Germinal center (tissue), 1 donor: ENCODE data around the gene GRWD1.

Source experiments
- DNase-seq: peaks from one replicate; pipeline ENCODE4 v3.0.0; 2012; ENCODE audit warnings: mixed read lengths, low spot score

Gene GRWD1

DNA sequence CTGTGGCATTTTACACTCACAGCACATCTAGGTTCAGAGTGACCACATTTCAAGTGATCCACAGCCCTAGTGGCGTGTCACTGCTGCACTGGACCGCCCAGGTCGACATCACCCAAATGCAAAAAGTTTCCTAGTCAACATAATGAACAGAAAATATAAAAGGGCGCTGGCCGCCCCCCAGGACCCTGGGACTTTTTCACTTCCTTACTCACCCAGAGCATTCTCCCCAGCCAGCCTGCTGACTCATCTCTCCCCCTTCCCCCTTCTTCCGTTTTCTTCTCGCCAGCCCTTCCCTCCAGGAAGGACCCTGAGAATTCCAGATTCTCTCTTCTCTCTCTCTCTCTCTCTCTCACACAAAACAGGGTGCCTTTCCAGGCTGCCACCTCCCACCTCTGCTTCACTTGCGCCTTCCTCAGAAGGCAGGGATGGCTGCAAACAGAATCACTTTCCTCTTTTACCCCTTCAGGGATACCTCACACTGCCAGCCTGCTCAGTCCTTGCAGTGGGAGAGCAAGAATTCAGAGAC is 21.0 kb upstream of the GRWD1 start:
- no peak for DNase-seq

DNA sequence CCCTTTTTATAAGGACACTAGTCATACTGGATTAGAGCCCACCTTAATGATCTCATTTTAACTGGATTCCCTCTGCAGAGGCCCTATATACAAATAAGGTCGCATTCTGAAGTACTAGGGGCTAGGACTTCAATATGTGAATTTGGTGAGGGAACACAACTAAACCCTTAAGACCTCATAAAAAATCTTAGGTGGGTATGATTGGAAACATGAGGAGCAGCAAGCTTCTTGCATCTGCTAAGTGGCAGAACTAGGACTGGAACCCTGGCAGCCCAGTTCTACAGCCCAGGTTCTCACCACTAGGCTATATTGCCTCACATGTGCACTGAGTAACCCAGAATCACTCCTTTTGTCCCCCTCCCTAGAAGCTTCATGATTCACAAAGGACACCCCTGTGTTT is 17.1 kb upstream of the GRWD1 start:
- no peak for DNase-seq

DNA sequence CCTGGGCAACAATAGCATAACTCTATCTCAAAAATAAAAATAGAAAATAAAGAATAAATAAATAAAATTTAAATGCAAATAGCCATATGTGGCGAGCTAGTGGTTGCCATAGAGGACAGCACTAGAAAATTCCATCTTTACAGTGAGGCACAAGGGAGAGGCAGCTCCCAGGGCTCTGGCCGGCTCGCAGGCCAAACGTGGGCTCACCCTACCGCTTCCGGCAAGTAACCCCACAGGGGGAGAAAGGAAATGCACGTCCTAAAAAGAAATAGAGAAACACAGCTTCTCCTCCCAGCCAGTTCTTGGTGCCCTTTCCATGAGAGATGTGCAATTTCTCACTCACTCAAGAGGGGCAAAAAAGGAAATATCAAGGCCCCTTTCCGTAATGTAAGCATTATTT is 12.4 kb upstream of the GRWD1 start:
- DNase-seq = no peak

DNA sequence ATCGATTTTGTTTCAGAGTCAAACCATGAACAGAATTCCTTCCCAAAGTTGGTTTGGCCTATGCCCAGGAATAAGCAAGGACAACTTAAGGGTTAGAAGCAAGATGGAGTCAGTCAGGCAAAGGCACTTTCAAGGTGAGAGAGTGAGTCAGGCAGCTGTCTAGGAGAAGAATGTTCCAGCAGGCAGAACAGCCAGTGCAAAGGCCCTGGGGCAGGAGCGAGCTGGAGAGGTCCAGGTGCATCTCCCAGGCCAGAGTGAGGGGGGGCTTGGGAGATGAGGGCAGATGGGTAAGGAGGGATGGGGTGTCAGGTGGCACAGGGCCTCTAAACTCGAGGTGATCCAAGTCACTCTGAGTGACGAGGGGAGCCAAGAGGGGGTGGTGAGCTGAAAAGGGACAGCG is 9.2 kb upstream of the GRWD1 start:
- DNase-seq = no peak

DNA sequence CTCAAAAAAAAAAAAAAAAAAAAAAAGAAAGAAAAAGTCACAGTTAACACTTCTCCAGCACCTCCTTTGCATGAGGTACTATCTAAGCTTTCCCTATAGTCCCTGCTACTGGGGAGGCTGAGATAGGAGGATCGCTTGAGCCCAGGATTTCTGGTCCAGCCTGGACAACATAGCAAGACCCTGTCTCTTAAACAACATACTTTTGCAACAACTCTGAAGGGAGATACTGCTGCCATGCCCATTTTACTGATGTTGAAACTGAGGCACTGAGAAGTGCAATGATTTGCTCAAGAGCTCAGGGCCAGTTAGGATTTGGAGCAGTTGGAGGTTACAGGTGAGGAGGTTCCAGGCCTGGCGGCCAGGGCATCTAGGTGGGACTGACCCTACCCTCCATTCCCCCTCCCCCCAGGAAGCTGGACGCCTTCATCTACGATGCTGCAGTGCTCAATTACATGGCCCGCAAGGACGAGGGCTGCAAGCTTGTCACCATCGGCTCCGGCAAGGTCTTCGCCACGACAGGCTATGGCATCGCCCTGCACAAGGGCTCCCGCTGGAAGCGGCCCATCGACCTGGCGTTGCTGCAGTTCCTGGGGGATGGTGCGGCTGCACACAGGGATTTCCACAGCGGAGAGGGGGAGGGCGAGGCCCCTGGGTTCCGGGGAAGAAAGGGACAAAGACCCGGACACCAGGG is 4.3 kb upstream of the GRWD1 start:
- no peak for DNase-seq

DNA sequence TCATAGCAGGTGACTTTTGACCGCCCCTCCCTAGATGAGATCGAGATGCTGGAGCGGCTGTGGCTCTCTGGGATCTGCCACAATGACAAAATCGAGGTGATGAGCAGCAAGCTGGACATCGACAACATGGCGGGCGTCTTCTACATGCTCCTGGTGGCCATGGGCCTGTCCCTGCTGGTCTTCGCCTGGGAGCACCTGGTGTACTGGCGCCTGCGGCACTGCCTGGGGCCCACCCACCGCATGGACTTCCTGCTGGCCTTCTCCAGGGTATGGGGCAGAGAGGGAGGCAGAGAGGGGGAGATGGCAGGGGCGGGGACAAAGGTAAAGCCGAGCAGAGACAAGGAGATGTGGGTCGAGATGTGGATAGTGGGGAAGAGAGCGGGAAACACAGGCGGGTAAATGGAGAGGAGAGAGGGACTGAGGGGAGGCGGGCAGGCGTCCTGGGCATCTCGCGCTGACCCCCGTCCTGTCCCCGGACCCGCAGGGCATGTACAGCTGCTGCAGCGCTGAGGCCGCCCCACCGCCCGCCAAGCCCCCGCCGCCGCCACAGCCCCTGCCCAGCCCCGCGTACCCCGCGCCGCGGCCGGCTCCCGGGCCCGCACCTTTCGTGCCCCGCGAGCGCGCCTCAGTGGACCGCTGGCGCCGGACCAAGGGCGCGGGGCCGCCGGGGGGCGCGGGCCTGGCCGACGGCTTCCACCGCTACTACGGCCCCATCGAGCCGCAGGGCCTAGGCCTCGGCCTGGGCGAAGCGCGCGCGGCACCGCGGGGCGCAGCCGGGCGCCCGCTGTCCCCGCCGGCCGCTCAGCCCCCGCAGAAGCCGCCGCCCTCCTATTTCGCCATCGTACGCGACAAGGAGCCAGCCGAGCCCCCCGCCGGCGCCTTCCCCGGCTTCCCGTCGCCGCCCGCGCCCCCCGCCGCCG is 3.4 kb upstream of the GRWD1 start:
- no peak for DNase-seq

DNA sequence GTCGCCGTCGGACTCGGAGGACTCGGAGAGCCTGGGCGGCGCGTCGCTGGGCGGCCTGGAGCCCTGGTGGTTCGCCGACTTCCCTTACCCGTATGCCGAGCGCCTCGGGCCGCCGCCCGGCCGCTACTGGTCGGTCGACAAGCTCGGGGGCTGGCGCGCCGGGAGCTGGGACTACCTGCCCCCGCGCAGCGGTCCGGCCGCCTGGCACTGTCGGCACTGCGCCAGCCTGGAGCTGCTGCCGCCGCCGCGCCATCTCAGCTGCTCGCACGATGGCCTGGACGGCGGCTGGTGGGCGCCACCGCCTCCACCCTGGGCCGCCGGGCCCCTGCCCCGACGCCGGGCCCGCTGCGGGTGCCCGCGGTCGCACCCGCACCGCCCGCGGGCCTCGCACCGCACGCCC is 2.5 kb upstream of the GRWD1 start:
- DNase-seq = no peak

DNA sequence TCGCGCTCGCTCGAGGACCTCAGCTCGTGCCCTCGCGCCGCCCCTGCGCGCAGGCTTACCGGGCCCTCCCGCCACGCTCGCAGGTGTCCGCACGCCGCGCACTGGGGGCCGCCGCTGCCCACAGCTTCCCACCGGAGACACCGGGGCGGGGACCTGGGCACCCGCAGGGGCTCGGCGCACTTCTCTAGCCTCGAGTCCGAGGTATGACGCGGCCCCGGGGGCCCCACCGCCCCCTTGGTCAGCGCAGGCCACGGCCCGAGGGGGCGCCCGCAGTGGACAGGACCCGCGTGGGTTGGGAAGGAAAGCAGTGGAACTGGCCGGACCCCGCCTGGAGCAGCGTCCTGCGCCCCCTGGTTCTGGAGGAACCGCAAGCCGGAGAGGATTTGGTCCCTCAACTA is 2.1 kb upstream of the GRWD1 start:
- no peak for DNase-seq

DNA sequence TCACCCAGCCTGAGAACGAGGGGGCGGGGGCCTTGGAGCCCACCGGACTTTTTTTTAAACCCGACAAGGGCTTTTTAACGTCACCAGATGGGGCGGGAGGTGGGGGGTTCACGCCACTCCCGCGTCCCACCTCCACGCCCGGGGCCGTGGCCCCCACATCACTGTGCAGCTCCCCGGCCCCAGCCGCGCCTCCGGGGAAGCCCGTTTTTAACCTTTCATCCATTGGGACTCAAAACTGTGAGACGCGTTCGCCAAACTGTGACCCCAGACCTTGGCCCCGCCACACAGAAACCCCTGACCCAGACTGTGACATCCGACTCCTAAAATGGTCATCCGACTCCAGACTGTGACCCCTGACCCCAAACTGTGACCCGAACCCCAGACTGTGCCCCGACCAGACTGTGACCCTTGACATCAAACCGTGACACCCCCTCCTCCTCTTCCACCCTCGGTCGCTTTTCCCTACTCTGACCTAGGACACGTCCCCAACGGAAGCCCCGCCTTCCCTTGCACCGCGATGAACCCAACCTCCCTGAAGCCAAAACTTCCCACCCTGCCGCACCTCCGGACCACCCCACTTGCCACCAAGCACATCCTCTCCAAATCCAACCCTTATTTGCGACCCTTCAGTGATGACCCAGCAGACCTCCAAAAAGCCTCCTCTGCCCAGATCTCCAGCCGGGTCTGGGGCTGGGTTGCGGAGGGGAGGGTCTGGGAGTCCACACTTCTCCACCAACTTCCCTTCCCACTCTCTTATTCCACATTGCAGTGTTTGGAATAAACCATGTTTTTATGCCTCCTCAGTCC is 1.5 kb upstream of the GRWD1 start:
- DNase-seq = no peak

DNA sequence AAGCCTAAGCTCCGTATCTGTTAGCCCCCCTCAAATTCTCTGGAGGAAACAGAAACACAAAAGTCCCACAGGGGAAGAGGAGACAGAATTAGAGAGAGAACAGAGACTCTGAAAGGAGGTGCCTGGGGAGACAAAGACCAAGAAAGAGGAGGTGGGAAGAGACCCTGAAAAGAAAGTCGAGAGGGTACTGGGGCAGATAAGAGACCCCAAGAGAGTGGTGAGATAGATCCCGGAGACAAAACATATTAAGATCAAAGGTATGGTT is 915 bp upstream of the GRWD1 start:
- DNase-seq = no peak

DNA sequence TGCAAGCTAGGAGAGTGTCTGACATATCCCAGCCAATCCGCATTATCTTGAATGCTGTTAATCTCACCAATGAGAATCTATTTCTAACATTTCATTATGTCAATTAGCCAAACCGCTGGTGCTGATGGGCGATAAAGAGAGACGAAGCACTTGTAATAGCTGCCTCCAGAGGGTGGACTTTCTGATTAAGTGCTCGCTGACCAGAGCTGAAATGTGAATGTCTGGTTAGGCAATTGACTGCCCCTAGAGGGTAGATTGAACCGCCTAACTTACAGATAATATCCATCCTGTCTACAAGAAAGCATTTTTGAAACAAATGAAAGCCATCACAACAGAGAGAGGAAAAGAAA is 552 bp upstream of the GRWD1 start:
- DNase-seq = no peak

DNA sequence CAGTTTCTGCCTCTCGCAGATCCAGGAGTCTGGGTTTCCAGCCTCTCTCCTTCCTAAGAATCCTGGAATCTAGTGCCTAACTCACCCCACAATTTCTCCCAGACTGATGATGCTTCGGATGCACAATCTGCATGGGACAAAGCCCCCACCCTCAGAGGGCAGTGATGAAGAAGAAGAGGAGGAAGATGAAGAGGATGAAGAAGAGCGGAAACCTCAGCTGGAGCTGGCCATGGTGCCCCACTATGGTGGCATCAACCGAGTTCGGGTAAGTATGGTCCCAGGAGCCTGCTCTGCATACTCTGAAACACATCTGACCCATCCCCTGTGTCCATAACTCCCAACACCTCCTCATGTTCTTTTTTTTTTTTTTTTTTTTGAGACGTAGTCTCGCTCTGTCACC is 796 bp downstream of the GRWD1 start:
- DNase-seq = no peak

DNA sequence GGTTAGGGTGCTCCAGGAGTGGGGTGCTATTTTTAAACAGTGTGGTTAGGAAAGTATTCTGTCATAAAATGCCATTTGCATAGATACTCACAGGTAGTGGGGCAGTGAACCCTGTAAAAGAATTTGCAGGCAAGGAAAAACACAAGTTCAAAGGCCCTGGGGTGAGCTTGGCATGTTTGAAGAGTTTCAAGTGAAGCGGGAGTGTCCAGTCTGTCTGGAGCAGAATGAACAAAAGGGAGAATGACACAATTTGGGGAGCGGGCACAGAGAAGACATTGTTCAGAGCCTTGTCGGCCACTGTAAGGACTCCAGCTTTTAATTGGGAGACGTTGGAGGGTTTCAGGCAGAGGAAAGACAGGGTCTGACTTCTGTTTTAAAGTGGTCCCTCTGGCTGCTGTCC is 2.8 kb downstream of the GRWD1 start:
- no peak for DNase-seq

DNA sequence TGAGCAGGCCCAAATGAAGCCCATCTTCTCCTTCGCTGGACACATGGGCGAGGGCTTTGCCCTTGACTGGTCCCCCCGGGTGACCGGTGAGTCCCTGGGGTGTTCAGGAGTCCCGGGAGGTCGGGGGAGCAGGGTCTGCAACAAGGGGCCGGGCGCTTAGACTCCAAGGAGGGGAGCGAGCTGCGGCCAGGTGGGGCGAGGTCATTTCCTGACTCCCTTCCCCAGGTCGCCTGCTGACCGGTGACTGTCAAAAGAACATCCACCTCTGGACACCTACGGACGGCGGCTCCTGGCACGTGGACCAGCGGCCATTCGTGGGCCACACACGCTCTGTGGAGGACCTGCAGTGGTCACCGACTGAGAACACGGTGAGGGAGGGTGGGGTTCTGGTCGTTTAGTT is 4.7 kb downstream of the GRWD1 start:
- DNase-seq = no peak

DNA sequence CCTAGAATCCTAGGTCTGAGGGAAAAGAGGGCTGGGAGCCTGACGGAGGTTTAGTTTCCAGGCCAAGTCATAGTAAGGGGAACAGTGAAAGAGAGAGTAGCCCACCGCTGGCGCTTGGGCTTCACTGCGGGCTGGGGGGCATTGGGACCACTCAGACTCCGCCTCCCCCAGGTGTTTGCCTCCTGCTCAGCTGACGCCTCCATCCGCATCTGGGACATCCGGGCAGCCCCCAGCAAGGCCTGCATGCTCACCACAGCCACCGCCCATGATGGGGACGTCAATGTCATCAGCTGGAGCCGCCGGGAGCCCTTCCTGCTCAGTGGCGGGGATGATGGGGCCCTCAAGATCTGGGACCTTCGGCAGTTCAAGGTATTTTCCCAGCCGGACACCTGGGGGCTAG is 5.1 kb downstream of the GRWD1 start:
- DNase-seq = no peak

DNA sequence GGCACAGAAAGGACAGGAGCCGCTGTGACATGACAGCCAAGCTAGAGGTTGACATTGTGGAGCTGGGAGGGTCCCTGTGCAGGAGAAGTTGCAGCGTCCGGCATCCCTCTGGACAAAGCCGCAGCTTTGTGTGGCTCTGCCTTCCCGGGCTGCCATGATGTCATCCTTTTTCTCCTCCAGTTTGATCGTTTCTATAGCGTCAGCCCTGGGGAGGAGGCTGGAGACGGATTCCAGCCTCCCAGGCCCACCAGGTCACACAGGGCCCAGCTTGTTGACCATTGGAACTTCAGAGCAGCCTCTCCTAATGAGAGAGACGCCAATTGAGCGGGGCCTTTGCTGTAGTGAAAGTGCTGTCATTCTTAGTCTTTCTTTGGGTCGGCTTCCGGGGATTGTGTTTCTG is 5.8 kb downstream of the GRWD1 start:
- no peak for DNase-seq

DNA sequence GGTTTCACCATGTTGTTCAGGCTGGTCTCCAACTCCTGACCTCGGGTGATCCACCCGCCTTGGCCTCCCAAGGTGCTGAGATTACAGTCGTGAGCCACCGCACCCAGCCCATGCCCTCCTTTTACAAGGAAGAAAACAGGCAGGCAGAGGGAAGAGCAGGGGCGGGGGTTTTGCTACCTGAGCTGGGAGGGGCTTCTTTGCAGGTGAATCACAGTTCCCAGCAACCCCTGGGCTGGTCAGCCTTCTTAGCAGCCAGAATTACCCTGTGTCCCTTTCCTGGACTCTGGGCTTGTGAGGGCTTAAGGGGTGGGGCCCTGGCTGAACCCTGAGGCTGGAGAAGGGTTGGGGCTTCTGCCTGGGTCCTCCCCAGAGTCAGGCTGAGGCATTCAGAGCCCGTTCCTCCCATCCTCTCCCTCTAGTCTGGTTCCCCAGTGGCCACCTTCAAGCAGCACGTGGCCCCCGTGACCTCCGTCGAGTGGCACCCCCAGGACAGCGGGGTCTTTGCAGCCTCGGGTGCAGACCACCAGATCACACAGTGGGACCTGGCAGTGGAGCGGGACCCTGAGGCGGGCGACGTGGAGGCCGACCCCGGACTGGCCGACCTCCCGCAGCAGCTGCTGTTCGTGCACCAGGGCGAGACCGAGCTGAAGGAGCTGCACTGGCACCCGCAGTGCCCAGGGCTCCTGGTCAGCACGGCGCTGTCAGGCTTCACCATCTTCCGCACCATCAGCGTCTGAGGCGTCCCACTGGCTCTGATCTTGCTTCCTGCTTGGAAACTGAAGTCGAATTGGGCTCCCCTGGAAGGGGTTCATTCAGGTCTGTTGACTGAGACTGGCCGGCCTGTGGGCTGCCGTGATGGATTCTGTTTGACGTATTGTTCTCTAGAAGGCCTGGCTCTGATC is 6.8 kb downstream of the GRWD1 start:
- DNase-seq = no peak

DNA sequence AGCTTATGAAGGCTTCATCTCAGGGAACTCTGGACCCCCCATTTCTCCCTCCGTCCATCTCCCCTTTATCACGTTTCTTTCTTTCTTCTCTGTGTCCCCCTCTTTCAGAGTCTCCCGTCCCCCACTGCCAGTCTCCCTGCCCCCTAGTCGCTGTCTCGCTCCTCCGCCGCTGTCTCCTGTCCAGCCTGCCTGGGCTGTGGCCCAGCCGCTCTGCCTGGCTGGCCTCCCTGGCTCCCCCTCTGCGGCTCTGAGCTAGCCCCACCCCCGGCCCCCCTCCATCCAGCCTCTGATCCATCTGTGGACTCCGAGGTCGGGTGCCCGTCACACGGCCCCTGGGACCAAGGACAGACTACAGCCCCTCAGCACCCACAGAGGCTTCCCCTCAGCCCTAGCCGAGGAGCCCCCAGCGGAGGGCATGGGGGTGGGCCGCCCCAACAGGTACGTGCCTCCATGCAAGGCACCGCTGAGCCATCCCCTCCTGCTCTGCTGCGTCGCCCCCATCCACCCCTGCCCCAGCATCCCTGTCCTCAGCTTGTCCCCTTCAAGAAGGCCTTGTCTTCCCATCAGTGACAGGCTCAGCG is 8.5 kb downstream of the GRWD1 start:
- no peak for DNase-seq

DNA sequence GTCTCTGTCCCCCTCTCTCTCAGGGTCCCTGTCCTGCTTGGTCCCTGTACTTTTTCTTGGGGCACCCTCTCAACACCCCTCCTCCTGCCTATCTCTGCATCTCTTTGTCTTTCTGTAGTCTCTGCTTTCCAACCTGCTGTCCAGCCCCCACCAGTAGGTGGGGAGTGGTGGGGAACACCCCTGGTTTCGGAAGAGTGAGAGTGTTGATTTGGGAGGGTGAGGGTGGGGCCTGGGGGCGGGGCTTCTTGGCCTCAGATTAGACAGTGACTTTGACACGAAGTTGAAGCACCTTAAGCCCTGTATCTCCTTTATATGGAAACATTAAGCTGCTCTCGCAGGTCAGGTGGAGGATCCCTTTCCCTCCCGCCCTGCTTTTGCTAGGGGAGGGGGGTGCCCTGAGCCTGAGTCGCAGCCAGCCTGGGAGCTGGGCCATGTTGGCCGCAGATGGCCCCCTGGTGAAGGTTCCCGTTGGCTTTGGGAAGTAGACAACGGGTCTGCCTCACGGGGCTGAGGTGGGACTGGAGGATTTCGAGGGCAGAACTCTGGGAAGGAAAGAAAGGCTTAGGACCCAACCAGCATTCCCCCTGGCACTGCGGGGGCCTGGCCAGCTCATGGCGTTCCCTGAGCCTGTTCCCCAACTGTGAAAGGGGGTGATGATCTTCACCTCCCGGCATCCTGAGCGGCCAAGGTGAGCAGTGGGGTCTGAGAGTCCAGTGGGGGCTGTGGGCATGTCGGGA is 9.6 kb downstream of the GRWD1 start, which contains the start of gene KCNJ14:
Gene KCNJ14 (plus strand): TSS at position 404 of the 737 bp plus-strand sequence. CDS start 6,151 bp downstream, outside the sequence.
- no peak for DNase-seq

DNA sequence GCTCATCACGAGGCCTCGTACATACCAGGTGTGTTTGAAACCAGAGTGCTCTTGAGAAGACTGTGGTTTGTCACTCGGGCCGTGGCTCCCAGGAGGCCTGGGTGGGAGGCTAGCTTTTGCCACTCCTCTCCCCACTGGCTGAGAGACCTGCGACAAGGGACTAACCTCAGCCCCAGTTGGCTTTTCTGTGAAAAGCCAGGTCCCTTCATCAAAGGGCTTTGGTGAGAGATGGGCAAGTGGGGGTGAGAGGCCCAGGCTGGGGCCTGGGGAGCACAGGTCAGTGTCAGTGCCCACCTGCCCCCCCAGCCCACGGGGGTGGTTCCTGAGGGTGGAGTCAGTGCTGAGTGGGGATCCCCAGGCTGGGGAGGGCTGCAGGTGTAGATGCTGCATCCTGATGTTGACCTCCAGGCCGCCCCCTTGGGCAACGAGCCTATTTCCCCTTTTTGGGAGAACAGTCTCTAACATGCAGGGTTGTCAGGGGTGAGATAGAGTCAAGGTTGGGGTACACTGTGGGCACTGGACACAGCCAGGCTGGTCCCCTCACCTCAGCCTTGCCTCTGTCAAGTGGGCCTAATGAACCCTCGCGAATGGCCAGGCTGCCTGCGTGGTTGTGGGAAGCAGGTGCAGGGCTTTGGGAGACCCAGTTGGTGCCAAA is 10.3 kb downstream of the GRWD1 start:
- DNase-seq = no peak
